ENCODE data around the gene CCDC15. TPM values are rescaled to one million over a fixed set of nuclear protein-coding genes. Genes with fewer than 3 reads are reported as not detected.

Gene CCDC15, protein sequence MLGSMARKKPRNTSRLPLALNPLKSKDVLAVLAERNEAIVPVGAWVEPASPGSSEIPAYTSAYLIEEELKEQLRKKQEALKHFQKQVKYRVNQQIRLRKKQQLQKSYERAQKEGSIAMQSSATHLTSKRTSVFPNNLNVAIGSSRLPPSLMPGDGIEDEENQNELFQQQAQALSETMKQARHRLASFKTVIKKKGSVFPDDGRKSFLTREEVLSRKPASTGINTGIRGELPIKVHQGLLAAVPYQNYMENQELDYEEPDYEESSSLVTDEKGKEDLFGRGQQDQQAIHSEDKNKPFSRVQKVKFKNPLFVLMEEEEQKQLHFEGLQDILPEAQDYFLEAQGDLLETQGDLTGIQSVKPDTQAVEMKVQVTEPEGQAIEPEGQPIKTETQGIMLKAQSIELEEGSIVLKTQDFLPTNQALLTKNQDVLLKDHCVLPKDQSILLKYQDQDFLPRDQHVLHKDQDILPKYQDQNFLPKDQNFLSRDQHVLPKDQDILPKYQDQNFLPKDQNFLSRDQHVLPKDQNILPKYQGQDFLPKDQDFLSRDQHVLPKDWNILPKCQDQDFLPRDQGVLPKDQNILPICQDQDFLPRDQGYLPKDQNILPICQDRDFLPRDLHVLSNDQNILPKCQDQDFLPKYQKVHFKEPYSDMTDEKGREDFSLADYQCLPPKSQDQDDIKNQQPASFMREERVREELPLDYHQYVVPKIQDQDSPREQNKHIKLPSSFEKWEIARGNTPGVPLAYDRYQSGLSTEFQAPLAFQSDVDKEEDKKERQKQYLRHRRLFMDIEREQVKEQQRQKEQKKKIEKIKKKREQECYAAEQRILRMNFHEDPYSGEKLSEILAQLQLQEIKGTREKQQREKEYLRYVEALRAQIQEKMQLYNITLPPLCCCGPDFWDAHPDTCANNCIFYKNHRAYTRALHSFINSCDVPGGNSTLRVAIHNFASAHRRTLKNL
- total RNA-seq (2014; rRNA removed) (8.6 and 11.4 TPM in 2 replicates), Bru-seq, nascent RNA (percentile 69 among the genes with signal in this experiment), BruChase-seq, experiment 1, labeled RNA remaining after a 6-hour chase (percentile 60 among the genes with signal in this experiment), BruChase-seq, experiment 2, labeled RNA remaining after a 2-hour chase (percentile 58 among the genes with signal in this experiment)
- long read RNA-seq, partial matches to known transcripts = 1 of 9 reads
- long read RNA-seq, other reads (novel, unspliced or antisense) = 8 of 9 reads

DNA sequence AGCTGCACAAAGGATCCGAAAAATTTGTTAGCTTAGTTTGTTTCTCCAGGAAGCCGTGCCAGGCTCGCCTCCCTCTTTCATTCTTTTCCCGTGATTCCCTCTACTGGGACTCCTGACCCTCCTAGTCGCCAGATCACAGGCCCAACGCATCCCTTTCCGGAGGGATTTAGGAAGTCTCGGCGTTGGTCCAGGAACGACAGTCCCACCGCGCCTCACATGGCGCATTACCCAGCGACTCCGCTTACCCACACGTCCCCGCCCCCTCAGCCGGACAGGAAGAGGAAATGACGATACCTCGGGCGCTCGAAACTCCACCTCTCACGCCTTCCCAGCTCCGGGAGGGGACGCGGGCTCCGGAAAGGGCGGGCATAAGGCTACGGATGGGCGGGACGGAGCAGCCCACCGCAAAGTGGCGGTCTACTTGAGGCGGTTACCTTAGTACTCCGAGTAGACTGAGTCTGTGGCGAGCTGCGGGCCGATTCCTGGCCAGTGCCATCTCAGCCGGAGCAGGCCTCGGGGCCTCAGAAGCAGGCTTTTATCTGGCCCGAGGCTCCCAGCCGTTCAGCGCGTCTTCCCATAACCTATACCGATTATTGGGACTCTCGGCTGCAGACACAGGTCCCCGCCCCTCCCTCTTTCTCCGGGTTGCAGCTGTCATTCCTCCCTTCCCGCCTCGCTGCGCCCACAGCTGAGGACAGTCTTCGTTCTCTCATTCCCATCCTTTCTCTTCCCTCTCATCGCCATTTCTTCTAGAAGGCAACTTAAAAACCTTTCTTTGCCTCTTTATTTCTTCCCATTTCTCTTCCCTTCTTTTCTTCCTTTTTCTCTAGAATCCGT, at the start of gene CCDC15:
Gene CCDC15 (plus strand): TSS at position 450 of the 837 bp plus-strand sequence. CDS start 531 bp downstream, outside the sequence.
- TF ChIP-seq EZH2phosphoT487 (IDR thresholded peaks at IDR 0.05; ENCODE audit: borderline replicate concordance, low read length) = no peak
- TF ChIP-seq EZH2 (IDR thresholded peaks at IDR 0.05; ENCODE audit: low read length, unreplicated experiment) = no peak
- TF ChIP-seq, protein P1, sequence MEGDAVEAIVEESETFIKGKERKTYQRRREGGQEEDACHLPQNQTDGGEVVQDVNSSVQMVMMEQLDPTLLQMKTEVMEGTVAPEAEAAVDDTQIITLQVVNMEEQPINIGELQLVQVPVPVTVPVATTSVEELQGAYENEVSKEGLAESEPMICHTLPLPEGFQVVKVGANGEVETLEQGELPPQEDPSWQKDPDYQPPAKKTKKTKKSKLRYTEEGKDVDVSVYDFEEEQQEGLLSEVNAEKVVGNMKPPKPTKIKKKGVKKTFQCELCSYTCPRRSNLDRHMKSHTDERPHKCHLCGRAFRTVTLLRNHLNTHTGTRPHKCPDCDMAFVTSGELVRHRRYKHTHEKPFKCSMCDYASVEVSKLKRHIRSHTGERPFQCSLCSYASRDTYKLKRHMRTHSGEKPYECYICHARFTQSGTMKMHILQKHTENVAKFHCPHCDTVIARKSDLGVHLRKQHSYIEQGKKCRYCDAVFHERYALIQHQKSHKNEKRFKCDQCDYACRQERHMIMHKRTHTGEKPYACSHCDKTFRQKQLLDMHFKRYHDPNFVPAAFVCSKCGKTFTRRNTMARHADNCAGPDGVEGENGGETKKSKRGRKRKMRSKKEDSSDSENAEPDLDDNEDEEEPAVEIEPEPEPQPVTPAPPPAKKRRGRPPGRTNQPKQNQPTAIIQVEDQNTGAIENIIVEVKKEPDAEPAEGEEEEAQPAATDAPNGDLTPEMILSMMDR (conservative IDR thresholded peaks at IDR 0.05; ENCODE audit: low read depth, low read length) = no peak
- CTCF ChIA-PET = interaction anchor here (1.2 to 2.1 kb wide), 3 partner anchors 56 to 117 kb away, joined by 4 to 12 read pairs (median 8); partner anchors contain the start of gene ROBO4
- POLR2A ChIA-PET (ENCODE audit: unreplicated experiment) = interaction anchor here (0.6 to 1.4 kb wide), 6 partner anchors 38 to 78 kb away, joined by 3 to 10 read pairs (median 6); no protein-coding TSS in a partner anchor
- Histone ChIP-seq H3K79me2 (ENCODE audit: low read length) (peaks cover 13% of the 10 kb centered on the region), H3K9ac (ENCODE audit: low read length) (peak within 1 kb of the TSS; percentile 86), H3K27me3 (ENCODE audit: low read length) (no peaks in the 10 kb centered on the region), H3F3A (ENCODE audit: low read length, unreplicated experiment) (no peaks in the 10 kb centered on the region), H3K27ac (ENCODE audit: low read length) (peak within 1 kb of the TSS; percentile 70), H3K4me1 (ENCODE audit: insufficient read depth, low read length) (peaks cover 24% of the 10 kb centered on the region), H3K4me2 (ENCODE audit: low read length) (peak within 1 kb of the TSS; percentile 97), H3K9me3 (ENCODE audit: low read length) (no peaks in the 10 kb centered on the region), H3K4me3 (ENCODE audit: low read length) (peak within 1 kb of the TSS; percentile 76), H3K36me3 (ENCODE audit: low read depth, low read length) (no peaks in the 10 kb centered on the region), H4K20me1 (ENCODE audit: low read length) (no peaks in the 10 kb centered on the region), H3K9me2 (replicated peaks; ENCODE audit: low read length) (no peaks in the 10 kb centered on the region), H2AFZ (ENCODE audit: low read length) (peak within 1 kb of the TSS; percentile 92)
- intact Hi-C loops (cut with micrococcal nuclease) = loop anchor here (1.0 to 5.0 kb wide), 4 partner anchors 54 to 332 kb away; partner anchors contain the start of gene TBRG1
- DNase-seq (peak; percentile 99), ATAC-seq (peak; percentile 97)
- BruUV-seq (replicated peaks) = TSS peak; percentile 71

DNA sequence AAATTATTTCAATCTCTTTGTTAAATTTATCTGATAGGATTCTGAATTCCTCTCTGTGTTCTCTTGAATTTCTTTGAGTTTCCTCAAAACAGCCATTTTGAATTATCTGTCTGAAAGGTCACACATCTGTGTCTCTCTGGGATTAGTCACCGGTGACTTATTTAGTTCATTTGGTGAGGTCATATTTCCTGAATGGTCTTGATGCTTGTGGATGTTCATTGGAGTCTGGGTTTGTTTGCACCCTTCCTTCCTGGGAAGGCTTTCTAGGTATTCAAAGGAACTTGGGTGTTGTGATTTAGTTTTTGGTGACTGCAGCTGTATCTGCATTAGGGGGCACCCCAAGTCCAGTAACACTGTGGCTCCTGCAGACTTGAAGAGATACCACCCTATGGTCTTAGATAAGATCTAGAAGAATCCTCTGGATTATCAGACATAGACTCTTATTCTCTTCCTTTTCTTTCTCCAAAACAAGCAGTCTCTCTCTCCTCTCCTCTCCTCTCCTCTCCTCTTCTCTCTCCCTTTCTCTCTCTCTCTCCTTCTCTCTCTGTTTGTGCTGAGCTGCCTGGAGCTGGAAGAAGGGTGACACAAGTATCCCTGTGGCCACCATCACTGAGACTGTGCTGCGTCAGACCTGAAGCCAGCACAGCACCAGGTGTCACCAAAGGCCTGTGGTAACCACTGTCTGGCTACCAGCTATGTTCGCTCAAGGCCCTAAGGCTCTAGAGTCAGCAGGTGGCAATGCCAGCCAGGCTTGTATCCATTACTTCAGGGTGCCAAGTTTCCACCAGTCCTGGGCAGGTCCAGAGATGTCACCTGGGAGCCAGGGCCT, 38.2 kb upstream of the CCDC15 start:
- Histone ChIP-seq H3K4me2 (ENCODE audit: low read length) (no peak overlapping the region), H3K4me3 (ENCODE audit: low read length) (no peak overlapping the region), H3K4me1 (ENCODE audit: insufficient read depth, low read length) (no peaks in the 10 kb centered on the region), H3F3A (ENCODE audit: low read length, unreplicated experiment) (no peaks in the 10 kb centered on the region), H3K79me2 (ENCODE audit: low read length) (no peaks in the 10 kb centered on the region), H2AFZ (ENCODE audit: low read length) (no peak overlapping the region), H3K9me2 (replicated peaks; ENCODE audit: low read length) (no peaks in the 10 kb centered on the region), H4K20me1 (ENCODE audit: low read length) (no peaks in the 10 kb centered on the region), H3K36me3 (ENCODE audit: low read depth, low read length) (no peaks in the 10 kb centered on the region), H3K9ac (ENCODE audit: low read length) (no peak overlapping the region), H3K9me3 (ENCODE audit: low read length) (peaks cover 5% of the 10 kb centered on the region; the same call in 1 of the 2 replicates), H3K27ac (ENCODE audit: low read length) (no peak overlapping the region), H3K27me3 (ENCODE audit: low read length) (no peaks in the 10 kb centered on the region)
- no TSS peak for BruUV-seq (replicated peaks)
- intact Hi-C loops (cut with micrococcal nuclease) = no loop called here
- no peak for TF ChIP-seq EZH2 (IDR thresholded peaks at IDR 0.05; ENCODE audit: low read length, unreplicated experiment)
- TF ChIP-seq, protein P1 (conservative IDR thresholded peaks at IDR 0.05; ENCODE audit: low read depth, low read length) = no peak
- TF ChIP-seq EZH2phosphoT487 (IDR thresholded peaks at IDR 0.05; ENCODE audit: borderline replicate concordance, low read length) = no peak
- ATAC-seq (no peak), DNase-seq (no peak)
- POLR2A ChIA-PET (ENCODE audit: unreplicated experiment) = no interaction called here
- CTCF ChIA-PET = no interaction called here

All from PC-3 (cell line).